NCI-H2196 treated with DMSO at 0.1 percent for 48 hours (cell line): ENCODE results near the gene SEPTIN2.
"Not testable (repeated sequence)": the region's sequence is repeated elsewhere in the genome, so short reads cannot be mapped to it uniquely, and the experiment has no call there.

Experiments
- DNase-seq: peaks from one replicate; lab custom pipeline; 2025; ENCODE audit not compliant: unreplicated experiment; lab: John Stamatoyannopoulos, UW

Gene SEPTIN2

GRCh38 chr2:241315879-241316631 lies at the start of gene SEPTIN2:
TSS of gene SEPTIN2 (plus strand) at chr2:241315925. CDS start at chr2:241324233, 8,308 bp downstream.
- peak; percentile 57 for DNase-seq

GRCh38 chr2:241267249-241268067 lies 48.3 kb upstream of the SEPTIN2 start:
- no peak for DNase-seq

GRCh38 chr2:241268306-241268705 lies 47.4 kb upstream of the SEPTIN2 start:
- DNase-seq: no peak

GRCh38 chr2:241268716-241269445 lies 46.8 kb upstream of the SEPTIN2 start:
- DNase-seq: no peak

- no peak for DNase-seq
These were observed 45.8 kb upstream of the SEPTIN2 start for GRCh38 chr2:241269707-241270520.

GRCh38 chr2:241270531-241270930 lies 45.2 kb upstream of the SEPTIN2 start:
- DNase-seq: no peak

GRCh38 chr2:241271706-241272302 lies 43.9 kb upstream of the SEPTIN2 start:
- no peak for DNase-seq

- DNase-seq: no peak
These were observed 43.2 kb upstream of the SEPTIN2 start for GRCh38 chr2:241272303-241273209.

- DNase-seq: no peak
These were observed 42.3 kb upstream of the SEPTIN2 start for GRCh38 chr2:241273210-241274020.

GRCh38 chr2:241274127-241274526 lies 41.6 kb upstream of the SEPTIN2 start:
- no peak for DNase-seq

GRCh38 chr2:241275504-241275903 lies 40.2 kb upstream of the SEPTIN2 start:
- DNase-seq: no peak

- DNase-seq: no peak
These were observed 39.8 kb upstream of the SEPTIN2 start for GRCh38 chr2:241275910-241276309.

GRCh38 chr2:241278306-241278705 lies 37.4 kb upstream of the SEPTIN2 start:
- DNase-seq: not testable (repeated sequence)

GRCh38 chr2:241279413-241279812 lies 36.3 kb upstream of the SEPTIN2 start:
- no peak for DNase-seq

- no peak for DNase-seq
These were observed 35.9 kb upstream of the SEPTIN2 start for GRCh38 chr2:241279828-241280227.

GRCh38 chr2:241280291-241280690 lies 35.4 kb upstream of the SEPTIN2 start:
- DNase-seq: no peak

- no peak for DNase-seq
These were observed 33.2 kb upstream of the SEPTIN2 start for GRCh38 chr2:241282555-241282954.

GRCh38 chr2:241285596-241285995 lies 30.1 kb upstream of the SEPTIN2 start:
- no peak for DNase-seq
